Right renal pelvis (tissue), 4 donors: ENCODE data around the gene SPTBN1. TPM values are rescaled to one million over a fixed set of nuclear protein-coding genes. Genes with fewer than 3 reads are reported as not detected.

Source experiments
- DNase-seq, 4 donors: peaks; one replicate each; pipeline ENCODE4 v3.0.0-alpha.2; 2013; ENCODE audit warnings: low read depth in 4 of 4, low spot score in 3 of 4, missing footprints in 1 of 4
- polyA plus RNA-seq, 4 donors: library from polyadenylated mRNA; unstranded; fragments of 120-200 nt; gene quantifications; one replicate each; pipeline ENCODE4 v1.2.1, GENCODE V29; 2013; ENCODE audit not compliant: insufficient read length in 4 of 4

The SPTBN1 gene
- polyA plus RNA-seq, 4 donors, result 224 to 243 (median 228) TPM

- no peak for DNase-seq
These were observed 260.2 kb downstream of the SPTBN1 start for GRCh38 chr2:54716375-54716774.

GRCh38 chr2:54720563-54720962, 264.4 kb downstream of the SPTBN1 start:
- DNase-seq, result no peak

Other genes starting within 250 kb of the SPTBN1 start
- under 1 TPM in 1 of 4 donors, not detected in 3; 0.04 TPM for gene TSPYL6, start 200.1 kb upstream of the SPTBN1 start, polyA plus RNA-seq